ENCODE data around the gene SEMA3D.

SEMA3D gene

DNA sequence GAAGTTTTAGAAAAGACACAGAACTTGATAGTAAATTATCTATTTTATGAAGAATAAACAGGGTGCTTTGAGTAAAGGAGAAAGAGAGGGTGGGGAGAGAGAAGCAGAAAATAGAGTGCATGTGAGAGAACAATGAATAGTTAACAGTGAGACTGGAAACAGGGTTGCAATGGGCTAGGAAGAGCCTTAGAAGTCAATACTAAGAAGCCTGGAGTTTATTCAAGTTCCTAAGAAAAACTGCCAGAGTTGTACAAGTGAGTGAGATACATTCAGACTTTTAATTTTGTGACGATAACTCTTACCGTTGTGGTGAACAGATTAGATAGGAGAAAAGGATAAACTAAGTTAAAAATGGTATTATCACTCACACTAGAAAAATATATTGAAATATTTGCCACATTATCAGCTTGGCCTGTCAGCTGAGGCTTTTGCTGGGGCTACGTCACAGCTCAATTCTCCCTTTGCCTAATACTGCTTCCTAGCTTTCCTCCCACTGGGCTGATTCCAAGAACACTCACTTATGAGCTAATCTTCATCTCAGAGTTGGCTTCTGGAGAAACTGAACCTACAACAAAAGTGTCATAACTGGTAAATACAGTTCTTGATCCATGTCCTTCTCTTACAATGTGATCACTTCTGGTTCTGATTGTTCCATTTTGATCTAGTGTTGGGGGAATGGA lies 92.7 kb downstream of the SEMA3D start:
- no peak for DNase-seq
- intact Hi-C loops (cut with DNase I) = no loop called here

DNA sequence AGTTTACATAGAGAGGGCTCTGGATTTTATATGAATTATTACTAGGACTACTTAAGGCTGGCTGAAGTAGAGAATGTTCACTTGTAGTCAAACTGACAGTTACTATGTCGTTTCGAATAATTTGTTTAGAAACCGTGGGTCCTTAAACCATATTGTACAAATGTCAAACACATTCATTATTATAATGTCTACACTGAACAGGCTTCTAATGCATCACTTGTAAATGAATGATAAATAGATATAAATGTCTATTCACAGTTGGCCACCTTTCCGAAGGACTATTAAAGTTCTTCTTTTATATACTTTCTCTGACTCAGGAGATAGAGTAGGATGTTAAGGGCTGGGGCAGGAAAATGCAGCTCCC lies 95.3 kb downstream of the SEMA3D start:
- intact Hi-C loops (cut with DNase I) = no loop called here

DNA sequence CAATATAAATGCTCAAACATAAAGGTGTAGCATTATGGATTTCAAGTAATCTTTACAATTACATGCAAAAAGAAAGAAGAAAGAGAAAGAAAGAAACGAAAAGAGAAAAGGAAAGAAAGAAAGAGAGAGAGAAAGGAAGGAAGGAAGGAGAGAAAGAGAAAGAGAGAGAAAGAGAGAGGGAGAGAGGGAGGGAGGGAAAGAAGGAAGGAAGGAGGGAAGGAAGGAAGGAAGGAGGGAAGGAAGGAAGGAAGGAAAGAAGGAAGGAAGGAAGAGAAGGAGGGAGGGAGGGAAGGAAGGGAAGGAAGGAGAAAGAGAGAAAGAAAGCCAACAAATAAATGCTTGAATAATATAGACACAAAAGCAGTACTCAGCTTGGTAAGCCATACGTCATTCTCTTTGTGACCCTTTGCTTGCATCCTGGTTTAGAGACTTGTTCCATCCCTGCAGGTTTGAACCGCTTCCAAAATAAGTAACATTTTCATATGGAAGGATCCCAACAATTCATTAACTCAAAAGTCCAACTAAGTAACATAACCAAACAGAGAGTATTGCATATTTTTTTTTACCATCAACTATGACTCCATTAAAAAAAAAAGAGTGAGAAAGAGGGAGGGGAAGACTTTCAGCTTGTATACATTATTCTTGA lies 95.8 kb downstream of the SEMA3D start:
- no peak for DNase-seq
- intact Hi-C loops (cut with DNase I) = no loop called here

More for the DNA sequence above, 95.3 kb downstream of the SEMA3D start:
- no peak for DNase-seq

DNA sequence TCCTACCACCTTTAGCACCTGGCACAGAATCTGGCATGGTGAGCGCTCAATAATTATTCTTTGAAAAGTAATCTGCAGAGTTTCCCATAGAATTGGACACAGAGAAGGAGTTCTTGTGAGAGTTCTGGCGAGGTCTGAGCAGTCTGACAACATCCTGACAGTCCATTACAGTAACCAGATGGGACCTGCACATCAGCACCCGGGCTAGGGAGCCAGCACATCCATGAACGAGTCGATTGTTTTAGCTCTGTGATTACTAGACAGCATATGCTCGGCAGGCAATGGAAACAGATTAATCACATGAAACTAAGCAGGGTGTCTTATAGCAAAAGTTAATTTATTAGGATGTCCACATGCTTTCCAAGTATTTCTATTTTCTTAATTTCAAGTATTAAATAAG lies 96.7 kb downstream of the SEMA3D start:
- peak in 2 of 42 donors; percentile 2 to 21 for DNase-seq
- intact Hi-C loops (cut with DNase I) = no loop called here

DNA sequence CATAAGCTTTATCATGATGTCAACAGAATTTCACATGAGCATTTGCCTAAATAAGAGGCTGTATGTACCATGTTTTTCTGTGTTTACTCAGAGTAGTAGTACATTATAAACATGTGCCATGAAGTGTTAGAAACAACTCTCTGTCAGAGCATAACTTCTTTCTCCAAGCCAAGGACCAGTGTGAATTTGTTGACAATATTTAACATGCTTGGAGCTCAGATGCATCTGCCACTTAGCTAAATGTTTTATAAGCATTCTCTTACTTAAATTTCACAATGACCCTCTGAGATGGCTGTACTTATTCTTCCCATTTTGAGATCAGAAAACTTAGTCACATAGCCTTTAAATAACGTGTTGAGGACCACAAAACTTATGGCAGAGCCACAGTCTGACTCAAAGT lies 105.0 kb downstream of the SEMA3D start:
- no peak for DNase-seq
- intact Hi-C loops (cut with DNase I) = no loop called here

DNA sequence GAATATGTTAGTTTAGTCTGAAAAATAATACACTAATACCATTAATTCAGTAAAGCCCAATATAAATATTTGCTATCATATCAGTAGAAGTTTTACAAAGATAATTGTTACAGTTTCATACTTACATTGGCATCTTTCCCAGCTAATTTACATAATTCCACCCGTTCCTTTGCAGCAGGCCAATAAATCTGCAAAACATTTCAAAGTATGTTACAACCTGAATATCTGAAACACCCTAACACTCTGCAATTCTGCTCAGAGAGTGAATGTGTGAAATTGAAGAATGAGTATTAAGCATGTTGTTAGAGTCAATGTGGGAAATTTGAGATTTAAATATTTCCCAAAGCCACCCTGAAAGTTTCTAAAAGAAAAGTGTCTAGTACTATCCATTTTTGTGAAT lies 105.5 kb downstream of the SEMA3D start:
- DNase-seq = no peak
- intact Hi-C loops (cut with DNase I) = no loop called here

DNA sequence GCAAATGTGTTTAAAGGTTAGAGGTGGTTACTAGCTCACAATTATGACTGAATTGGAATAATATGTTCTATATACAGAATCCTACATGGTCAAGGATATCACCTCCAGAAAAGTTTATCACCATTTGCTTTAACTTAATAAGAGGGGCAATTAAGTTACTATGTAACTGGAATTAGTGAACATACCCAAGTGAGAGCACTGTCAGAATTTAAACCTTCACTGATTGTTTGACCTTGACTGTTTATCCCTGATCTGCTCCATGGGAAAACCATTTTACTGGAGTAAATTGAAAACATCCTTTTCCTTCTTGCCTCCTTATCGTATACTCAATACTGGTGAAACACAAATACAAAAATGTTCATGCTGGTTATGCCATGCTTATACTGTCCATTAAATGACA lies 107.4 kb downstream of the SEMA3D start:
- intact Hi-C loops (cut with DNase I) = no loop called here
- DNase-seq = no peak

DNA sequence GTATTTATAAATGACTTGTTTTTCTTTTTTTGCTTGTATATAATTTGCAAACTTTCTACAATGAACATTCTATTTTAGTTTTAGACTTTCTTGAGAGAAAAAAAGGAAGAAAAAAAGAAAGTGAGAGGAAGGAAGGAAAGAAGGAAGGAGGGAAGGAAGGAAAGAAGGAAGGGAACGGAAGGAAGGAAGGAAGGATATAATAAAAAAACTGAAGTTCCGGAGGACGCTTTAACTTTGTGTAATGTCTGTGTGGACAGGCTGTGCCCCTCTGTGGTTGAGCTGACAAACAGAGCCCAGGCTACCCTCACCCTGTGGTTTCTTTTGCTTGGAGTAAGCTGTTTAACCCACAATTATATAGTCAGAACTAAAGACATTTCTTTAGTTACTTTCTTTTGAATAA lies 108.7 kb downstream of the SEMA3D start:
- no peak for DNase-seq
- intact Hi-C loops (cut with DNase I) = no loop called here

DNA sequence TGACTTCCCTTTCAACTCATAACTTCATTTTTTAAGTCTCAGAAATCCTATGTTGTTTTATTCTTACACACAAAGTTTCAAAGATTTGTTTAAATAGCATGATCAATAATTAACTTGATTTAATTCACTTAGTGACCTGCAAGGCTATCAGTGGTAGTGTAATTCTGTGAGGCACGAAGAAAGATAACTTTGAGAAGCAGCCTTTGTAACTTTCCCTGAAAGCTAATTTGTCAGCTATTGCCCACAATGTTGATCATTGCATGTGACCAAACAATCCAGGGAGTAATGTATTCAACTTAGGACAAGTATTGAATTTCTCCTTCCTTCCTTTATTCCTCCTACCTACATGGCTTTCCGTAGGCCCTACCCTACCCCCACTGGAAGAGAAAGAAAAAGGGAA lies 111.0 kb downstream of the SEMA3D start:
- intact Hi-C loops (cut with DNase I) = no loop called here
- DNase-seq = no peak

DNA sequence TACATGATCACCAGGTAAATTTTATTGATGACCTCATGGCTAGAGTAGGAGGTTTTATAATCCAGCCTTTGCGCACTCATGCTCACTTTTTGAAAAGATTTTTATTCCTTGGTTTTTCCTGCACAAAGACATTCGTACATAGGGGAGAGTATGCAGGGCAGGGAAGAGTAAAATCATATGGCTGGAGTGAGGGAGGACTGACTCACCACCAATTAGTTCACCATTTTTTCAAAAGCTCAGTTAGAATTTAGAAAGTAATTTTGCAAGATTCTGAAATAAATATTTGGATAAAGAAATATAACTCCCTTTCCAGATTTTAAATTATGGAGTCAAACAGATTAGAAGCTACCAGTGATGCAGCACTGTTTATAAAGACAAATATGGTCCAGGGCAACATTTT lies 111.9 kb downstream of the SEMA3D start:
- no peak for DNase-seq
- intact Hi-C loops (cut with DNase I) = no loop called here

DNA sequence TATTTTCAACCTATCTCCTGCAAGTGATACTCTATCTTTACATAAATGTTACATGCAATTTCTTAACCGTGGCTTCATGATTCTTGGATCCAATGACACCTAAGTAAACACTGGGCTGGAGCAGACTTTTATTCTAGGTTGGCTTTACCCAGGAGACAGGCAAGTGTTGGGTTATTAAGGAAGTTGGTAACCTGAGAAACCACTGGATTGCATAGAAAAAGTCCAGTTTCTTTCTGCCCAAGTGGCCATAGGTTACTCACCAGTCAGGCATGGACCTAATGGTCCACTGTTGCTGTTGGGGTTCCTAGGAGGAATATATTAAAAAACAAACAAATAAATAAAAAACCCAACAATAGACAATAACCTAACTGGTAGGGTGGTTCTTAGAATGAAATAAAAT lies 112.8 kb downstream of the SEMA3D start:
- intact Hi-C loops (cut with DNase I) = no loop called here
- no peak for DNase-seq

DNA sequence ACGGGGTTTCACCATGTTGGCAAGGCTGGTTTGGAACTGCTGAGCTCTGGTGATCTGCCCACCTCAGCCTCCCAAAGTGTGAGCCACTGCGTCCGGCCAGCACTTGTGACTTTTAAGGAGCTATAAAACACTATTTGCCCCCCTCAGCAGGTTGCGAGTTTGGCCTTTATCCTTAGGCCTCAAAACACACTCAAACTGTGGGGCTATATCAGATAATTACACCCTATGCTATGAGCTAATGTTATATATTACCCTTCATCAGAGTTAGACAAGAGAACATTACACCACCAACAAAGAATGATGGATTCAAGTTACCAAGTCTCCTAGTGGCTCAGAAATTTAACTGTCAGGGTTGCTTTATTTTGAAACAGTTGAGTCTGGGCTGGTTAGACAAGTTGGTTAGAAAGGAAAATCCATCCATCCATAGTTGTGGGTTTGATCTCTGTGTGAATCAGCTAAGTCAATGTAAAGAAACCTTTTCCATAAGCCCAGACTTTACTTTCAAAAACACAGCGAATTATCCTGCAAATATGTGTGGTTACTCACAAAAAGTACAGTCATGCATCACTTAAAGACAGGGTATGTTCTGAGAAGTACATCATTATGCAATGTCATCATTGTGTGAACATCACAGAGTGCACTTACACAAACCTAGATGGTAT lies 115.8 kb downstream of the SEMA3D start:
- intact Hi-C loops (cut with DNase I) = no loop called here
- no peak for DNase-seq

DNA sequence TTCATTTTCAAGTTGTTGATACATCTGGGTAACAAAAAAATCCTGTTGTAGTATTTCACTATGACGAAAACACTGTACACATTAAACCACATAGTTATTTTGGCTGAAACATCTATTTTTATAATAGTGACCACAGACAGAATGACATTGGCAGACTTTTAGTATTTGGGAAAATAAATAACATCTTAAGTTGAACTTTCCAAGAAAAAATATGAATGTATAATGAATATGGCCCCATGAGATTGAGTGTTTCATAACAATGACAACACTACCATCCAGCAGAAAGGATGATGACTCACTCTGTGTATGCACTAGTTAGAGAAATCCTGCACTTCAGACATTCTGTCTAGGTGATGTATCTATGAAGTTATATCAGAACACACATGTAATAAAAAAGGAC lies 118.1 kb downstream of the SEMA3D start:
- no peak for DNase-seq
- intact Hi-C loops (cut with DNase I) = no loop called here

DNA sequence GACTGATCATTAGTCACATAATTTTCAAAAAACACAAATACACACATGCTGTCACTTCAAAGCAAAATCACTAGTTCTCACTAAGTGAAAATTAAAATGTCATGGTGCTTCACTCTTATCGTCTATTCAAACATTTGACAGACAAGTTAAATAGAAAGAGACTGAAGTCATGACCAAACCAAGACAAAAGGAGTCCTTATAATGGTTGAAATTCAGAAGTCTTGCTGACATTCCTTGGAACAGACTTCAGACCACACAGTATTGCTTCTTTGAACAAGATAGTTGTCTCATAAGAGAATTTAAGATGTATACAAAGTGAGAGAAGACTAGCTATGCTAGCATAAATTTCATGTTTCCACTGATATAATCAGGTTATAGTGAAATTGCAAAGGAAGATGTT lies 119.5 kb downstream of the SEMA3D start:
- DNase-seq = no peak
- intact Hi-C loops (cut with DNase I) = no loop called here

DNA sequence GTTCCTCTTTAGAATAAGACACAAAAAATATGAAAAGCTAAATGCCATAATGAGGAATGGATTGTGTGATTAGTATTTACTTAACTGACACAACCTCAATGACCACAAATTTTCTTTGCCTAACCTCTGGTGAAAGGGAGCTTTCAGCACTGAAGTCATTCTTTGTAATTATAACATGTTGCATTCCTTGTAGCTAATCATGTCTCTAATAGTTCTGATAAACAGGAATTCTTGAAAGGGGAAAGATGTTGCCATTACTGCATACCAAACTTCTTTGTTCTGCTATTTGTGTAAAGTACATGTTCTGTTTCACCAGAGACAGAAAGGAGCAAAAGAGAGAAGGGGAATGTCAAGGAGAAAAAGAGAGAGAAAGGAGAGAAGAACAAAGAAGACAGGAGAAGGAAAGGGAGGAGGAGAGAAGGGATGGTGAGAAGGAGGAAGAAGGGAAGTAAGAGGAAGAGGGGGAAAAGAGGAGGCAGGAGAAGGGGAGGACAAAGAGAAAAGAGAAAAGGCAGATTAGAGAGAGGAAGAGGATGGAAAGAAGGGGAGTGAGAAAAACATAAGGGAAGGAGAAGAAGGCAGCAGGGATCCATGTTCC lies 120.9 kb downstream of the SEMA3D start:
- intact Hi-C loops (cut with DNase I) = no loop called here
- DNase-seq = no peak

DNA sequence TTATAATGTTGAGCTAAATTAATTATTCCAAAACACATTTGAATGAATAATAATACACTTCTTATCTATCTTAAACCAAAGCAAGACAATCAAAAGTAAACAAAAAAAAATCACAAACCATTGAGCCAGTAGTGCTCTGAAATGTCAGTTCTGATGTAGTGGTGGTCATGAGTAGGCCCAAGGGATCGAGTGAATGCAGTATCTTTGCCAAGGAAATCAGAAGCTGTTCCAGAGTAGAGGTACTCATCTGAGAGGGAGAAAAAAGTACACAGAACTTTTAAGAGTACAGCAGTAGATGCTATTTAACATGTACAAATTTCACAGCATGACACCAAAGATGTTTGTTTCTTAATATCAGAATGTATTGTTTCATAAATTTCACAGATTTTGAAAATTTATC lies 121.5 kb downstream of the SEMA3D start:
- intact Hi-C loops (cut with DNase I) = no loop called here
- DNase-seq = no peak

DNA sequence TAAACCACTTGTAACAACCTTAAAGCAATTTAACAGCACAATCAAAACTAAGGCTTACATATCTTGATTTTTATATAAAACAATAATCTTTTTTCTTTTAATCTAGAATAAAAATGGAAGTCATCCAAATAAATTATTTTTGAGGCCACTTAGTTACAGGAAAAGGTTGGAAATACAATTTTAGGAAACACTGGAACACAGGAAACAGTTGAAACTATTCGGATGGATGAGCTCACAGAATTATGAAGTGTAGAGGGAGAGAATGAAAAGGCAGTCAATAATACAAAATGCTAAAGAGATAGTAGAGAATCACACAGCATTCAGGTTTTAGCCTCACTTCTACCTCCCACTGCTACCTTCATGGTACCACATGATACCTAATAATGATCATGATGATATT lies 124.2 kb downstream of the SEMA3D start:
- DNase-seq = no peak
- intact Hi-C loops (cut with DNase I) = no loop called here

DNA sequence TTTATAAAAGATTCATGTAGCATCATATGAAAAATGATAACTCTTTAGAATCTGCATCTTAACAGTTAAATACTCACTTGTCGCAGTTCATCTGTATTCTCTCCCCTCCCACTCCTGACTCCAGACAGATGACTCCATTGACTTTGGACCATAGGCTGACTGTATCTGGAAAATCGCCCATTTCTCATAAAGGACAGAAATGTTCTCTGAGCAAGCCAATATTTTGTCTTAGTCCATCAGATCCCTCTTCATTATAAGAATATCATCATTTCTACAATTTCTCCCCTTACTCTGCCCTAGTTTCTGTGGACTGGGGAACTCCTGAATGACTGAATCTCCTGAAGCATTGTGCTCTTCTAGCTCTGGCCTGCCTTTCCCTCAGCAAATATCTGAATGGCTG lies 125.4 kb downstream of the SEMA3D start:
- no peak for DNase-seq
- intact Hi-C loops (cut with DNase I) = no loop called here

DNA sequence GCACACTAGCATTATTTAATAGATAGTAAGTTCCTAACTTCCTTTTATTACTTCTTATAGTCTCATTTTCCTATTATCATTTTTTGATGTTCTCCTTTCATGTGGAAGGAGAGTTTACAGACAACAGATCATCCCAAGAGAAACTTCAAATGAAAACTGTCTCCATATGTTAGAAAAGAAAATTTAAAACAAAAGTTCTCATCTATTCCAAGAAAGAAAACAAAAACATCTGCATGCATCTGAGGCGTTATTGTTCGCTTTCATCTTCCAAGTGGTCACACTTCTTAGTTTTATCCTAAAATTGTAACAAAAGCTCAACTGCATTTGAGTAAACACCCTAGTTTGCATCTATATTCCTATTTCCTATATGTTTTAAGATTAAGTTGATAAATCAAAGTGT lies 126.2 kb downstream of the SEMA3D start:
- no peak for DNase-seq
- intact Hi-C loops (cut with DNase I) = no loop called here

DNA sequence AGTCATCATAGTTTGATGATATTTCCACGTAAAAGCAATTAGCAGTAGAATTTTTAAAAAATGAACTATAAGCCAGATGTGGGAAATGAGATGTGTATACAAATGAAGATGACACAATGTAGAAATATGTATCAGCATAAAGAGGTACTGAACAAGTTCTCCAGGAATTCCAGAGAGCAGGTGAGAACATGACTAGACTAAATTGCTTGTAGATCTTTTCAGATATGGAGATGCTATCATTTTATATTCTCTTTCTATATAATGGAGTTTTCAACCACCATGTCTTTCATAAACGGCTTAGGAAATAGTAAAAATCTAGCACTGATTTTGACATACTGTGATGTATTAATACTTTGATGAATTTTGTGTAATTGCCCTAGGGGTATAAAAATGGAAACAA lies 130.9 kb downstream of the SEMA3D start:
- intact Hi-C loops (cut with DNase I) = no loop called here

DNA sequence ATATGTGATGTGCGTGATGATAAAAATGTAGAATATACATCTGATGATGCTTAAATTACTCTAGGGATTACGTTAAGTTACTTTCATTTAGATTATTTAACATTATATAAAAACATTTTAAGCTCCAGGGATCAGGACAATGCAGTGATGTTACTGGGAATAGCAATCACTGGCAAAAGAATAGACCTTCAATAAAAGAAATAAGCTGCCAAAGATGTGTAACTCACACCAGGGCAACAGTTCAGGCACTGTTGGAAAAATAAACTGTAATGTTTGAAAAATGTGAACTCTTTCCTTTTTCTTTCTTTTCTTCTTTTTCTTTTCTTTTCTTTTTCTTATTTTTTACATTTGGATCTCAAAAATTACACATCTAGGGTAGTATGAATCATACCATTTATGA lies 131.7 kb downstream of the SEMA3D start:
- intact Hi-C loops (cut with DNase I) = no loop called here
- DNase-seq = no peak

More for the DNA sequence above, 130.9 kb downstream of the SEMA3D start:
- no peak for DNase-seq
